ENCODE data around the gene SEC31B.

SEC31B gene

GRCh38 chr10:100528123-100528886, 8.6 kb upstream of the SEC31B start:
- no peak for DNase-seq

DNA sequence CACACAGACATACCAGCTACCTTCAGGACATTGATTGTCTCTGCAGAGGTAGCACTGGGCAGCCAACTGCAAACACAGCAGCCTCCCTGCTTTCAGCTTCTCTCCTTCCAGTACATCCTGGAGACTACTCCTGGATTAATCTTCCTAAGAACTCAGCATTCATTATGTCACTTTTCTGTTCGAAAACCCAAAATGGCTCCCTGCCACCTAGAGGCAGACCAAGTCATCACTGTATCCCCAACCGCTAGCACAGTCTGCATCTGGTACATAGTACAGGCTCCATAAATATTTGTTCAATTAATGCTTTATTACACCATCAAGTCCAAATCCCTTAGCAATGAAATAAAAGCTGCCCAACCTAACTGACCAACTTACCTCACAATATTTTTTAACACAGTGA, 5.0 kb upstream of the SEC31B start:
- DNase-seq: no peak

DNA sequence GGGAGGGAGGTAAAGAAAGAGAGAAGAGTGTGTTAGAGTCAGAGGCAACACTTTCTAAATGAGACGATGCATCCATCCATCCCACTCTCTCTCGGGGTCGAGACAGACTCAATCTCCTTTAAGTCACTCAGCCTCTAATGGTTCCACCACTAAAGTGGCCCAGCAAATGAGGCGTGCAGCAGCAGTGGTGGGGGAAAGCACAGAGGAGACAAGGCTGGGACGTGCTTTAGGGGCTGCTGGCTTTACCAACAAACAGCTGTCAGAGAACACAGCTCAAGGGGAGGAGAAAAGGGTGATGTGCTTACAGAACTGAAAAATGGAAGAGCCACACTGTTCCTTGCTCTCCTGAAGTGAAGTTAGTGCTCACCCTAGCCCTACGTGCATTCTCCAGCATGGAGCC, 4.5 kb upstream of the SEC31B start:
- peak in 1 of 2 experiments; percentile 33 for DNase-seq

- DNase-seq: no peak
Observed at GRCh38 chr10:100522945-100523344, 3.3 kb upstream of the SEC31B start.

GRCh38 chr10:100522107-100522801, 2.6 kb upstream of the SEC31B start:
- DNase-seq: no peak

- no peak for DNase-seq
Observed at GRCh38 chr10:100520811-100521210, 1.1 kb upstream of the SEC31B start.

GRCh38 chr10:100518761-100519241, 860 bp downstream of the SEC31B start:
- DNase-seq: peak in 1 of 2 experiments; percentile 6

GRCh38 chr10:100516847-100517246, 2.8 kb downstream of the SEC31B start:
- no peak for DNase-seq

DNA sequence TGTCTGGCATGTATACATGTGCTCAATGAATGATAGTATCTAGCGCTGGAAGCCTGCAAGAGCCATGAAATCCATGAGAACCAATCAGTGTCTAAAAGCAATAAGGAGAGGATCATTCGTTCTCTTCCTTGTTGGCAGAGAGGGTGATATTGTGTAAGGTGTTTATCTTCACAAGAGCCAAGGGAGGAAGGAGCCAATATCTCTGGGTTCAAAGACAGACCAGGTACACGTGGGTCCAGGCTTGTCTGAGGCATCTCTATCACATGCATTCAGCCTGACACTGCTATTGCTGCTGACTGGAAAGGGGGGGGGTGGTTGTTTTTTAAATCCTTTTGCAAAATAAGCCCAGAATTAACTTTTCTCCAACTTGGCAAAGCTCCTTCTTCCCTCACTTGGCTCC, 4.0 kb downstream of the SEC31B start:
- DNase-seq: no peak

DNA sequence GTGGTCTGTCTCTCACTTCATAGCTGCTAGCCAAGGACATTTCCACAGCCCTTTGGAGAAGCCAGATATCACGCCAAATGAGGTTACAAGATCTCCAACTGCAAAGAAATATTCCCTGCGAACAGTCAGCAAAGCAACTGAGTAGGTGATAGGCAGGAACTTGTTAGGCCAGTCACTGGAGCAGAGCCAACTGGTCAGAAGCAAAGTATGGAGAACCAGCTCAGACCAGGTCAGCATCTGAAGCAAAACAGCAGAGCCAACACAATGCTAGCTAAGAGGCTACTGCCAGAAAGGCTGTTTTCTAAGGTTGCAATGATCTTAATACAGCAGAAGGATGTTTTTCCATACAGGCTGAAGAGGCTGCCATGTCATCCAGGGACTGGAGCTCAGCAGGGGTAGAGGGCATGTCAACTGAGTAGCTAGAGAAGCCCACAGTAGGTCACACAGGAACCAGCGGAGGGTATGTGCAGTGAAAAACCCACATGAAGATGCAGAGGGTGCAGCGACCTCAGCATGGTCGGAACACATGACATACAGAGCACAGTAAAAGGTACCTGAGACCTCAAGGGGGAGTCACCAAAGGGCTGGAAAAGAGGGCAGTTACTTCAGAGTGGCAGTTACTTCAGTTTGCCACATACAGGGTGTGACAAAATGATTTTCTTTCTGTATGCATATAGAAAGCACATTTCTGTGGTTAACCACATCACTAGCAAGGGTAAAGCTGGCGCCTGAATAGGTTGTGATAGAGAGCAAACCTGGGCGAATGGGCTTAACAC, 8.9 kb downstream of the SEC31B start:
- DNase-seq: no peak

GRCh38 chr10:100509241-100509840, 10.3 kb downstream of the SEC31B start:
- DNase-seq: no peak

GRCh38 chr10:100508691-100509150, 10.9 kb downstream of the SEC31B start:
- no peak for DNase-seq

- no peak for DNase-seq
Observed at GRCh38 chr10:100508266-100508665, 11.4 kb downstream of the SEC31B start.

- no peak for DNase-seq
Observed at GRCh38 chr10:100507357-100507732, 12.3 kb downstream of the SEC31B start.

- no peak for DNase-seq
Observed at GRCh38 chr10:100506596-100507356, 12.9 kb downstream of the SEC31B start.

GRCh38 chr10:100505164-100505563, 14.5 kb downstream of the SEC31B start:
- DNase-seq: no peak

DNA sequence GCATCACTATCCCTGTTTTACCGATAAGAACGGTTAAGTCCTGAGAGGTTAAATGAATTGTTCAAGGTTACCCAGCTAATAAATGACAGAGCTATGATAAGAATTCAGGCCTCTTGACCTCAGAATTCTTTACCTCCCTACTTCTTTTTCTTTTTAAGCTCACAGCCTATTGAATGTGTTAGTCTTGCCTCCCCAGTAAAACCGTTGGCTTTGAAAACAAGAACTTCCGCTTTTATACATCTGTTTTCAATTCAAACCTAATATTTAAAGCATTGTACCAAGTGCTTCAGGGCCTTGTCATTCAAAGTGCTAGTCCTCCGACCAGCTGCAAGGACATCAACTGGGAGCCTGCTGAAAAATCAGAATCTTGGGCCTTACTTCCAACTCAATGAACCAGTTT, 15.6 kb downstream of the SEC31B start:
- no peak for DNase-seq

DNA sequence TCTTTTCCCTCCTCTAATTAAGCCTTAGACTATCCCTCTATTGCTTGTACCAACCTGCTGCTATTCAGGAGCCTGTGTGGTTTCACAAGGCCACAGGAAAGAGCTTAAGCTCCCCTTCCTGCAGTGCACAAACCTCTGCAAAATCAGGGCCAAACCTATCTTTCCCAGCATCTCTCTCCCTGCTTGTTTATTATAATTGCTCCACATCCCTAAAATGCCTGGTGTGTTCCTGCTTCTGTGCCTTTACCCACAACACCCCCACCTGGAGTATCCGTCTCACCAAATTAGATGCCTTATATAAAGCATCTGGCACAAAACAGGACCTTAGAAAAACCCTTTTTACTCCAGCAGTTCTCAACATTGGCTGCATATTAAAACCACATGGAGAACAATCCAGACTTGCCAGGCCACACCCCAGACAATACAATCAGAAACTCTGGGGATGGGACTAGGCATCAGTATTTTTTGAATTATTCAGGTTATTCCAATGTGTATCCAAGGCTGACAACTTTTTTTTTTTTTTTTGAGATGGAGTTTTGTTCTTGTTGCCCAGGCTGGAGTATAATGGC, 16.7 kb downstream of the SEC31B start:
- no peak for DNase-seq

- DNase-seq: no peak
Observed at GRCh38 chr10:100501423-100501822, 18.2 kb downstream of the SEC31B start.

DNA sequence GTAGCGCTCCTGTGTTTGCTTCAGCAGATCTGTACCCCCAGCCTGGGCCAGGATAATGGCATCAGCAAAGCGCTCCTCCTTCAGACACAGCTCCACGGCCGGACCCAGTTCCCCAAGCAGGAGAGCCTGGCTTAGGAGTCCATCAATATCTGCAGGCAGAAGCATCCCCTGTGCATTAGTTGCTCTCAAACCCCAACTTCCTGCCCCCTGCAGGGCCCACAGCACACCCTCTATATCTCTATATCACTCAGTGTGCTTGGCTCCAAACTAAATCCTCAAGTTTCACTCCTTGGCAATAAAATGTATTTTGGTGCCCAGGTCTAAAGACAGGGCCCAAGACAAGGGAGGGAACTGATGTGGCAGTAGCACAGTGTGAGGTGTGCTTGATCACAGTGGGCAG, 21.6 kb downstream of the SEC31B start:
- no peak for DNase-seq

- no peak for DNase-seq
Observed at GRCh38 chr10:100496567-100496966, 23.1 kb downstream of the SEC31B start.

DNA sequence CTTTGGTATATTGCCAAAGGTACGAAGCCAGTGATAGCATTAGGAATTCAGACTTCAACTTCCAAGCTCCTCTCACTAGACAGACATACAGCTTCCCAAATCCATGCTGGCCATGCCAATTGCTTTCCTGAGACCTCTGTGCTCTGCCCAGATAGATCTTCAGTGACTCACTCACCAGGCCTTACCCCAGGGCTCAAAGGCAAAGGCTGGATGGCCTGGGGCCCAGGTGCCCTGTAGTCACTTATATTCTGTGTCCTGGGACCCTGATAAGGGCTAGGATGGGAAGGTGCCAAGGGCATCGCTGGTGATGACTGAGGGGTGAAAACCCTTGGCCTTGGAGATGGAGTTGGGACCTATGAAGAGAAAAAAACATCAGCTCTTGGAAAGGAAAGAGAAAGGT, 29.1 kb downstream of the SEC31B start:
- DNase-seq: no peak
